Glutamatergic neuron (in vitro differentiated cells): ENCODE data around the gene ELAC2. TPM values are rescaled to one million over a fixed set of nuclear protein-coding genes. Genes with fewer than 3 reads are reported as not detected.

Experiments used
- DNase-seq: peaks from one replicate; pipeline ENCODE4 v3.0.0; 2022
- H3K27ac Mint-ChIP-seq: one replicate; pipeline ENCODE4 v1.8.0; 2020; ENCODE audit warnings: mild to moderate bottlenecking, mixed read lengths, inconsistent platforms; ENCODE audit not compliant: unreplicated experiment
- H3K27me3 Mint-ChIP-seq: one replicate; pipeline ENCODE4 v1.8.0; 2020; ENCODE audit warnings: mild to moderate bottlenecking, moderate library complexity, mixed read lengths, inconsistent platforms; ENCODE audit not compliant: unreplicated experiment
- H3K36me3 Mint-ChIP-seq: one replicate; pipeline ENCODE4 v1.8.0; 2020; ENCODE audit warnings: mild to moderate bottlenecking, mixed read lengths, inconsistent platforms; ENCODE audit not compliant: unreplicated experiment
- H3K4me1 Mint-ChIP-seq: one replicate; pipeline ENCODE4 v1.8.0; 2020; ENCODE audit warnings: mild to moderate bottlenecking, low read depth, mixed read lengths, inconsistent platforms; ENCODE audit not compliant: unreplicated experiment
- H3K4me3 Mint-ChIP-seq: one replicate; pipeline ENCODE4 v1.8.0; 2020; ENCODE audit warnings: mild to moderate bottlenecking, mixed read lengths, inconsistent platforms; ENCODE audit not compliant: unreplicated experiment
- H3K9me3 Mint-ChIP-seq: one replicate; pipeline ENCODE4 v1.8.0; 2020; ENCODE audit warnings: mild to moderate bottlenecking, moderate library complexity, mixed read lengths, inconsistent platforms; ENCODE audit not compliant: unreplicated experiment
- CTCF ChIP-seq: fragments of 200-600 bp; sonication (generic); IDR thresholded peaks from one replicate; pipeline ENCODE4 v1.5.0; 2021; ENCODE audit not compliant: partially characterized antibody, unreplicated experiment
- total RNA-seq: library from RNA; stranded (reverse); fragmentation: NEBNext Ultra II Directional; extraction: Animal tissue kit (Norgen Biotek cat#: 25700); gene quantifications from one replicate; pipeline ENCODE4 v1.2.1, GENCODE V29; 2021; ENCODE audit not compliant: unreplicated experiment

Gene ELAC2
- total RNA-seq, 1 donor from 2014 or later: 65.7 TPM

DNA sequence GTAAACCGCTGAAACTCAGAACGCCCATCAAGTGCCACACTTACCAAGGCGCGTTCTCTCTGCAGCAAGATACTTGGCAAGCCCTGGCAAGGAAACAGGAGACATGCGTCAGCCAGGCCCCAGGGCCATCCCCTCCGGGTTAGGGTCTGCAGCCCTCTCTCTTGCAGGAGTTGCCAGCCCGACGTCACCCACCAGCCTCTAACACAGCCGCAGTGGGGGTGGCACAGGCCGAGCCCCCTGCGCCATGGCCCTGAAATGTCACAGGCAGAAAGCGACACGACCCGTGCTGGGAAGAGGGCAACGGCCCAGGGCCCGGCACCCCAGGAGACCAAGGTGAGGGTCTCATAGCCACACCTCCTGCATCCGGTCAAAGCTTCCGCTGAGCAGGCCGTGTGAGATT lies 21.9 kb downstream of the ELAC2 start:
- DNase-seq: no peak
- TF ChIP-seq CTCF: no peak
- Mint-ChIP-seq H3K36me3 (peaks cover 8% of the 10 kb centered on the region), H3K27ac (no peak overlapping the region), H3K9me3 (no peaks in the 10 kb centered on the region), H3K4me1 (peaks cover 2% of the 10 kb centered on the region), H3K27me3 (no peaks in the 10 kb centered on the region), H3K4me3 (no peak overlapping the region)

DNA sequence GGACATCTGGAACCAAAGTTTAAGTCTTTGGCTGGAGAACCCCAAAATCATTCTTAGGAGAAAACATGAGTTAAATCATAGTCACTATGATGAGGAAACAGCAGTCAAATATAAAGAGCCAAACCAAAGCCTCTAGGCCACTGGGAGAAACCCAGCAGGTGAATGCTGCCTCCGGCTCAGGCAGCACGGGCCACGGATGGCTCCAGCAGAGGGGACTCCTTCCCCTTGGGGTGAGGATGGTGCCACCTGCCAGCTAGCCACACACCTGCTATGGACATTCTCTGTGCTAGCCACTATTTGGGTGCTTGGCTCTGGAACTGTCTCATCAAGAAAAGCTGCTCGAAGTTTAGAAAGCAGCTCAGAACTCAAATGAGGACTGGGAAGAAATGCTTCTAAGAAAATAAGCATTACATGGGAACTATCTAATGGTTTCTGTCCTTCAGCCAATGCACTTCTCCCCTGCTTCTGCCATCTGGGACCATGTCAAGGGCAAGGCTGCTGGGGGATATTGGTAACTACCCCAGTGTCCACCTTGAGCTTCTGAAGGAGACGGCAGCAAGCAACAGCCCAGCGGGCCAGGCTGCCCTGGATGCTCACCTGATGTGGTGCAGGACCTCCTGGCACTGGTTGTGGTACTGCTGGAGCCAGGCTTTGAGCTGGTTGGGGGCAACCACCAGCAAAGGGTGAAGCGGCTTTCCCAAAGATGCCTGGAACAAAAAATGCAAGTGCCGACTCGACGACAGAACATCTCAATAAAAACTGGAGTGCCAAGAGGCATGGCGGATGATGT lies 22.5 kb downstream of the ELAC2 start:
- Mint-ChIP-seq H3K4me3 (no peak overlapping the region), H3K27me3 (no peaks in the 10 kb centered on the region), H3K36me3 (peaks cover 8% of the 10 kb centered on the region), H3K27ac (no peak overlapping the region), H3K4me1 (peaks cover 2% of the 10 kb centered on the region), H3K9me3 (no peaks in the 10 kb centered on the region)
- no peak for TF ChIP-seq CTCF
- no peak for DNase-seq

- TF ChIP-seq CTCF: no peak
- H3K4me1 Mint-ChIP-seq: peaks cover 6% of the 10 kb centered on the region
- no peak overlapping the region for H3K27ac Mint-ChIP-seq
- no peak for DNase-seq
- no peak overlapping the region for H3K4me3 Mint-ChIP-seq
- peaks cover 2% of the 10 kb centered on the region for H3K27me3 Mint-ChIP-seq
- H3K36me3 Mint-ChIP-seq: peaks cover 14% of the 10 kb centered on the region
- no peaks in the 10 kb centered on the region for H3K9me3 Mint-ChIP-seq
Observed at GRCh38 chr17:12994341-12995074, 23.3 kb downstream of the ELAC2 start.

GRCh38 chr17:12993631-12994030 lies 24.2 kb downstream of the ELAC2 start:
- Mint-ChIP-seq H3K4me1 (peaks cover 6% of the 10 kb centered on the region), H3K27me3 (peaks cover 2% of the 10 kb centered on the region), H3K27ac (no peak overlapping the region), H3K36me3 (peaks cover 14% of the 10 kb centered on the region), H3K9me3 (no peaks in the 10 kb centered on the region), H3K4me3 (no peak overlapping the region)
- no peak for TF ChIP-seq CTCF
- no peak for DNase-seq

DNA sequence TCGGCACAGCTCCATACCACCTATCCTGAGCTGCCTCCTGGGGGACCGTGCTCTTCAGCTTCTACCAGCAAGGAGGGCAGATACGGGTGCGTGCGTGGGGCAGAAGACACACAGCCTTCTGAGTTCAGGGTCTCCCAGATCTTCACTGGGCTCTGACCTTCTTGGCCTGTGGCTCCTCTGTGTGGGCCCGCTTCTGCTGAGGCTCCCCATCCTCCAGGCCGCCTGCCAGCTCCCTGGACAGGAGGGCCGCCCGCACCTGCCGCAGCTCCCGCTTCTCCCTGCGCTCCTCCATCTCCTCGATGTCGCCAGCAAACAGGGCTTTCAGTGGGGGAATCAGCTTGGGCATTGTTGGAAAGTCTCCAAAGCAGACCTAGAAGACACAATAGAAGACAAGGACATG lies 25.2 kb downstream of the ELAC2 start:
- Mint-ChIP-seq H3K4me3 (no peak overlapping the region), H3K4me1 (peaks cover 10% of the 10 kb centered on the region), H3K27me3 (peaks cover 2% of the 10 kb centered on the region), H3K9me3 (no peaks in the 10 kb centered on the region), H3K27ac (no peak overlapping the region), H3K36me3 (peaks cover 14% of the 10 kb centered on the region)
- no peak for DNase-seq
- no peak for TF ChIP-seq CTCF
